Measurements from ENCODE around the gene IKBKE.

Gene IKBKE

DNA sequence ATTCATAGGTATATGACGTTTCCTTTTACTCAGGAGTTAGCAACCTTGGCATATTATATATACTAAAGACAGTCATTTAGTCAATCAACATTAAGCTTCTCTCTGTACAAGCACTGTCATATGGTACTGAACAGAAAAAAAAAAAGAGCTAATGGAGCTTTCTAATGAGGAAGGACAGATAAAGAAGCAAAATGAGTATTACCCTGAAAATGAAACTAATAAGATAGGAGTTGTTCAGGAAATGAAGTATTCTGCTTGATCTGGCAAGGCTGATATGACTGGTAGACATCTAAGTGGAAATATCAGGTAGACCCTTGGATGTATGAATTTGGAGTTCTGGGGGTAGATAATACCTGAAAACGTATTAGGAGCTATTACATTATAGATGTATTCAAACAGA, 4.3 kb upstream of the IKBKE start:
- no peak for TF ChIP-seq EP300 (IDR thresholded peaks at IDR 0.05; ENCODE audit: borderline replicate concordance)

DNA sequence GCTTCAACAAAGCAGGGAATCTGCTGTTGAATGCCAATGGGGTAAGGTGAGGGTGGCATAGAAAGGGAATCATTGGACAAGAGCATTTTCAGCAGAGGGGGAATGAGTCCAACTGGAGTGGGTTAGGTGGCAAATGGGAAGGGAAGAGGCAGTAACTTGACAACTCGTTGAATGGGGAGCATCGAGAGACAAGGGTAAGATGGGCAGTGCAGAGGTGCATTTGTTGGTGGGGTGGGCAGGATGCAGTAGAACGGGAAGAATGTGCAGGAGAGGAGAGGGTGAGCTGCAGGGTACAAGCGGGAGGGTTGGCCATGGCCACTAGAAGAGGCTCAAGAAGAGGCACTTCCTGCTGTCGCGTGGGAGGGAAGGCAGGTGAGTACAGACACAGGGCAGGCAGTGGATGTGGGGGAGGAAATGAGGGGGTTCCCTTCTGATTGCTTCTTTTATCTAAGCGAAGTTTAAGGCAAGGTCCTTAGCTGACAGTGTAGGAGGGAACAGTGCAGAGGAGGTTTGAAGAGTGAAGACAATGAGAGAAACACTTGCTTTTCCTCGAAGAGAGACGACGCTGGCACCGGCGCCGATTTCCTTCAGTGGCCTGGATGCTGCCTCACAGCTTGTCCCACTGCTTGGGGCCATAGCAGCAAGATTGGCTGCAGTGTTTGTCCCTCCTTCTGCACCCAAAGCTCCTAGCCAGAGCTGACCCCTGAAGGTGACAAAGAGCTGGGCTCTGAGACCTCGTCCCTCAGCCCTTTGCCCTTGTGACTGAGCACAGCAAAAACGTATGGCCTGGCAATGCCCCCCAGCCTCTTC, 3.2 kb upstream of the IKBKE start:
- no peak for TF ChIP-seq RAD21 (IDR thresholded peaks at IDR 0.05; ENCODE audit: low read depth)
- TF ChIP-seq CREB1 (IDR thresholded peaks at IDR 0.05; ENCODE audit: low read depth): no peak
- TF ChIP-seq TCF12 (IDR thresholded peaks at IDR 0.05; ENCODE audit: low read depth): no peak
- TF ChIP-seq CEBPB (IDR thresholded peaks at IDR 0.05): no peak
- no peak for TF ChIP-seq EGR1 (IDR thresholded peaks at IDR 0.05)

DNA sequence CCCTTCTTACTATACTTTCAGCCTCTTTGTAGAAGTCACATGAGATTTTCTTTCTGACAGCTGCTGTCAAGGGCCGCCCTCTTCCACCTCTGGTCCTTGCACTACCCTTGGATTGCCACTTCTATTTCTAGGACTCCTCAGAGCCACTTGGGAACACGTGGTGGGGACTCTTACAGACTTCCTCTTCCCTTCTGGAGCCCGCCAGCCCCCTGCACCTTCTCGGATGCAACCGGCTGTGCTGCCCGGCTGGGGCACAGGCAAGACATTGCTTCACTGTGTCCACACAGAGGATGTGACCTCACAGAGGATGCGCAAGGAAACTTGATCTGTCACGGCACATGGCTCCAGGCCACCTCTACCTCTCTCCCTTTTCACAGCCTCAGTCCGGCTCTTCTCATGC, 2.4 kb upstream of the IKBKE start:
- TF ChIP-seq FOXM1 (IDR thresholded peaks at IDR 0.05; ENCODE audit: borderline replicate concordance, low read depth) (no peak), EGR1 (IDR thresholded peaks at IDR 0.05) (no peak), YY1 (IDR thresholded peaks at IDR 0.05; ENCODE audit: low read depth) (no peak), CREB1 (IDR thresholded peaks at IDR 0.05; ENCODE audit: low read depth) (no peak), NFIC (IDR thresholded peaks at IDR 0.05) (no peak), CEBPB (IDR thresholded peaks at IDR 0.05) (no peak), TEAD4 (IDR thresholded peaks at IDR 0.05) (no peak), EP300 (IDR thresholded peaks at IDR 0.05; ENCODE audit: borderline replicate concordance) (no peak), TAF1 (IDR thresholded peaks at IDR 0.05; ENCODE audit: low read depth) (no peak), ZBTB7A (IDR thresholded peaks at IDR 0.05; ENCODE audit: low read depth) (no peak), TCF12 (IDR thresholded peaks at IDR 0.05; ENCODE audit: low read depth) (no peak), RAD21 (IDR thresholded peaks at IDR 0.05; ENCODE audit: low read depth) (no peak)
- TF ChIP-seq, protein P1, sequence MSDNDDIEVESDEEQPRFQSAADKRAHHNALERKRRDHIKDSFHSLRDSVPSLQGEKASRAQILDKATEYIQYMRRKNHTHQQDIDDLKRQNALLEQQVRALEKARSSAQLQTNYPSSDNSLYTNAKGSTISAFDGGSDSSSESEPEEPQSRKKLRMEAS (IDR thresholded peaks at IDR 0.05): no peak
- TF ChIP-seq, protein P2, sequence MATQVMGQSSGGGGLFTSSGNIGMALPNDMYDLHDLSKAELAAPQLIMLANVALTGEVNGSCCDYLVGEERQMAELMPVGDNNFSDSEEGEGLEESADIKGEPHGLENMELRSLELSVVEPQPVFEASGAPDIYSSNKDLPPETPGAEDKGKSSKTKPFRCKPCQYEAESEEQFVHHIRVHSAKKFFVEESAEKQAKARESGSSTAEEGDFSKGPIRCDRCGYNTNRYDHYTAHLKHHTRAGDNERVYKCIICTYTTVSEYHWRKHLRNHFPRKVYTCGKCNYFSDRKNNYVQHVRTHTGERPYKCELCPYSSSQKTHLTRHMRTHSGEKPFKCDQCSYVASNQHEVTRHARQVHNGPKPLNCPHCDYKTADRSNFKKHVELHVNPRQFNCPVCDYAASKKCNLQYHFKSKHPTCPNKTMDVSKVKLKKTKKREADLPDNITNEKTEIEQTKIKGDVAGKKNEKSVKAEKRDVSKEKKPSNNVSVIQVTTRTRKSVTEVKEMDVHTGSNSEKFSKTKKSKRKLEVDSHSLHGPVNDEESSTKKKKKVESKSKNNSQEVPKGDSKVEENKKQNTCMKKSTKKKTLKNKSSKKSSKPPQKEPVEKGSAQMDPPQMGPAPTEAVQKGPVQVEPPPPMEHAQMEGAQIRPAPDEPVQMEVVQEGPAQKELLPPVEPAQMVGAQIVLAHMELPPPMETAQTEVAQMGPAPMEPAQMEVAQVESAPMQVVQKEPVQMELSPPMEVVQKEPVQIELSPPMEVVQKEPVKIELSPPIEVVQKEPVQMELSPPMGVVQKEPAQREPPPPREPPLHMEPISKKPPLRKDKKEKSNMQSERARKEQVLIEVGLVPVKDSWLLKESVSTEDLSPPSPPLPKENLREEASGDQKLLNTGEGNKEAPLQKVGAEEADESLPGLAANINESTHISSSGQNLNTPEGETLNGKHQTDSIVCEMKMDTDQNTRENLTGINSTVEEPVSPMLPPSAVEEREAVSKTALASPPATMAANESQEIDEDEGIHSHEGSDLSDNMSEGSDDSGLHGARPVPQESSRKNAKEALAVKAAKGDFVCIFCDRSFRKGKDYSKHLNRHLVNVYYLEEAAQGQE (IDR thresholded peaks at IDR 0.05; ENCODE audit: low read depth): no peak
- TF ChIP-seq, protein P3, sequence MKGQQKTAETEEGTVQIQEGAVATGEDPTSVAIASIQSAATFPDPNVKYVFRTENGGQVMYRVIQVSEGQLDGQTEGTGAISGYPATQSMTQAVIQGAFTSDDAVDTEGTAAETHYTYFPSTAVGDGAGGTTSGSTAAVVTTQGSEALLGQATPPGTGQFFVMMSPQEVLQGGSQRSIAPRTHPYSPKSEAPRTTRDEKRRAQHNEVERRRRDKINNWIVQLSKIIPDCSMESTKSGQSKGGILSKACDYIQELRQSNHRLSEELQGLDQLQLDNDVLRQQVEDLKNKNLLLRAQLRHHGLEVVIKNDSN (IDR thresholded peaks at IDR 0.05): no peak

DNA sequence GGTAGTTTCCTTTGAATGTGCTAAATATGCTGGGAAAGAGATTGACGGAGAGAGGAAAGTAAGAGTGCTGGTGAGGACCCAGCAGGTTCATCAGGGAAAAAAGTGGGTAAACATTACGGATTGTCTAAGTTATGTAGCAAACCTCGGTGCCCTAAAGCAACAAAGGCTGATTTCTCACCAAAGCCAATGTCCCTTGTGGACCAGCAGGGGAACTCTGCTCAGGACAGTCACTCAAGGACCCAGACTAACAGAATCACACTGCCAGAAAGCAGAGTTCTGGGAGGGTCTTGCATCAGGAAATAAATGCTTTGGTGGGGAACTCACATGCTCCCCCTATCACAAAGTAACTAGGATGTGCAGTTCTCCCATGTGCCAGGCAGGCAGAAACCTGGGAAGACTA, 1.7 kb upstream of the IKBKE start:
- no peak for TF ChIP-seq EGR1 (IDR thresholded peaks at IDR 0.05)
- TF ChIP-seq NFIC (IDR thresholded peaks at IDR 0.05): no peak
- TF ChIP-seq FOXM1 (IDR thresholded peaks at IDR 0.05; ENCODE audit: borderline replicate concordance, low read depth): no peak
- TF ChIP-seq, protein P2 (IDR thresholded peaks at IDR 0.05; ENCODE audit: low read depth): no peak
- TF ChIP-seq, protein P1 (IDR thresholded peaks at IDR 0.05): no peak
- TF ChIP-seq ZBTB7A (IDR thresholded peaks at IDR 0.05; ENCODE audit: low read depth): no peak
- TF ChIP-seq CREB1 (IDR thresholded peaks at IDR 0.05; ENCODE audit: low read depth): no peak
- TF ChIP-seq TCF12 (IDR thresholded peaks at IDR 0.05; ENCODE audit: low read depth): no peak

DNA sequence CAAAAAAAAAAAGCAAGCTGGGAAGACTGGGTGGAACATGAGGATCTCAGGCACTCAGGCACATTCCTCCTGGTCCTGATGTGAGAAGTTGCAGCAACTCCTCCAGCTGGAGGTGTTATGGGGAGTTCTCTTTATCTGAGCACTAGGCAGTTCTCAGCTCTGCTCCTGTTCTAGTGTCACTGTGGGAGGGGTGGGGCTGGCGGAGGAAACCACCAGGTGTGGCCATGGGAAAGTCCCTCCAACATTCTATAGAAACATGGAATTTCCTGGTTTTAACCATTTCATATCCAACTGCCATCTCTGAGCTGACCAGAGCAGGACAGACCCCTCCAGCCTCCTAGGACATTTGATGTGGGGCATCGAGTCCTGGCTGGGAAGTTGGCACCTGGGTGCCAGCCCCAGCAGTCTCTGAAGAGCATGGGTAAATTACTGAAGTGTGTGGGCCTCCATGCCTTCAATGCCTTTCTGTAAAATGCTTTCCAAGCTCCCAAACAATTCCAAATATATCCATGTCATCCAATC, 804 bp upstream of the IKBKE start:
- TF ChIP-seq CEBPB (IDR thresholded peaks at IDR 0.05) (no peak), TCF12 (IDR thresholded peaks at IDR 0.05; ENCODE audit: low read depth) (peak; percentile 9; the same call in 1 of the 2 replicates), EGR1 (IDR thresholded peaks at IDR 0.05) (no peak), EP300 (IDR thresholded peaks at IDR 0.05; ENCODE audit: borderline replicate concordance) (no peak)
- TF ChIP-seq, protein P1 (IDR thresholded peaks at IDR 0.05): 0 out of 2 replicates have a peak, but pooled peaks have one; percentile 7

DNA sequence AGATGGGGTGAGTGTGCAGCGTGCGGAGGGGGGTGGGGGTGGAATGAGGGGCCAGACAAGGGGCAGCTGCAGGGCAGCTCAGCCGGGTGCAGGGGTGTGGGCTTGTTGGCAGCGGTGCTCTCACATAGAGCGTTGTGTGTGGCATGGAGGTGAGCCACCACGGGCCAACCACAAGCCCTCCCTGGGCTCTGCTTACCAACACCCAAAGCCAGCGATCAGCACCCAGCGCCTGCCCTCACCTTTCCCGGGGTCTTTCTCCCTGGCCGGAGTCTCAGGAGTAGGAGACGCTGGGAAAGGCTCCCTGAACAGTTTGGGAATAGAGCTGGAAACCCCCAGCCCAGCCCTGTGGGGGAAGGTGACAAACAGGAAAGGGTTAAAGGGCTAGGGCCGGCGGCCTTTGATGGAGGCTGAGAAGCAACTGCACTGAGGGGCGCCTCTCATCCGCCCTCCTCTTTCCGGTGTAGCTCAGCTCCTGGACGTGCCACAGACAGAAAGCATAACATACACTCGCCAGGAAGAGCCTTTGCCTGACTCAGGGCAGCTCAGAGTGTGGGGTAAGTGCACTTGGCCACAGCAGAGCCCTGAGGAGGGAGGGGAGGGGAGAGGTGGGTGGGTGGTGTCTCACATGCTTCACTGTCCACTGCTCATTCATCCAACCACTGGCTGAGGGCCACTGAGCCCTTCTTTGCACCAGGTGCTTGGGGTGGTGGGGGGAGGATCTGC, 577 bp downstream of the IKBKE start:
- TF ChIP-seq TEAD4 (IDR thresholded peaks at IDR 0.05) (no peak), ZBTB7A (IDR thresholded peaks at IDR 0.05; ENCODE audit: low read depth) (peak; percentile 44; the same call in 1 of the 2 replicates), TAF1 (IDR thresholded peaks at IDR 0.05; ENCODE audit: low read depth) (peak; percentile 17; the same call in 1 of the 2 replicates)
